Caco-2 (cell line): Measurements from ENCODE around the gene HLA-DMA. TPM values are rescaled to one million over a fixed set of nuclear protein-coding genes. Genes with fewer than 3 reads are reported as not detected.
A peak's percentile ranks its signal among the peaks of the same experiment; 100 is the strongest.

Experiments
- BruUV-seq: library from RNA; stranded (reverse); fragments of 400-500 nt; replicated peaks from 2 replicates; lab custom pipeline; 2021; lab: Mats Ljungman, UMichigan
- CTCF ChIA-PET: fragments of 300-600 bp; sonication (Branson Sonifier 250); formaldehyde crosslinking; loops from one replicate; lab custom pipeline; 2022; ENCODE audit warnings: antibody characterized with exemption; lab: Charles Lee
- POLR2A ChIA-PET: fragments of 300-600 bp; sonication (Branson Sonifier 250); formaldehyde crosslinking; loops from one replicate; lab custom pipeline; 2022; ENCODE audit warnings: antibody characterized with exemption; lab: Charles Lee
- DNase-seq, 2 experiments: peaks; one replicate each; pipeline versions ENCODE4 v3.0.0 to v3.0.0-alpha.2; 2020 to 2022
- H3K27me3 ChIP-seq: replicated peaks from 2 replicates; pipeline ENCODE4 v1.6.0; 2011; ENCODE audit warnings: low read length; ENCODE audit not compliant: control insufficient read depth, insufficient read depth
- H3K36me3 ChIP-seq: 2 replicates; pipeline ENCODE4 v1.5.1; 2011; ENCODE audit warnings: low read length; ENCODE audit not compliant: control insufficient read depth, insufficient read depth
- H3K4me1 ChIP-seq: fragments of 250-450 bp; sonication (Bioruptor Pico); 2 replicates; pipeline ENCODE4 v1.5.1; 2020; ENCODE audit warnings: mild to moderate bottlenecking
- H3K4me3 ChIP-seq: 2 replicates; pipeline ENCODE4 v1.5.1; 2011; ENCODE audit warnings: low read depth, mild to moderate bottlenecking, control low read depth, low read length
- H3K9me3 ChIP-seq: fragments of 250-450 bp; sonication (Bioruptor Pico); 2 replicates; pipeline ENCODE4 v1.5.1; 2020; ENCODE audit warnings: mild to moderate bottlenecking, moderate library complexity
- H3K27ac Mint-ChIP-seq: one replicate; pipeline ENCODE4 v1.8.0; 2022; ENCODE audit warnings: mixed read lengths; ENCODE audit not compliant: unreplicated experiment
- H3K27me3 Mint-ChIP-seq: one replicate; pipeline ENCODE4 v1.8.0; 2022; ENCODE audit warnings: mixed read lengths; ENCODE audit not compliant: insufficient read depth, unreplicated experiment
- H3K36me3 Mint-ChIP-seq: one replicate; pipeline ENCODE4 v1.8.0; 2022; ENCODE audit warnings: mild to moderate bottlenecking, mixed read lengths; ENCODE audit not compliant: insufficient read depth, unreplicated experiment
- H3K4me1 Mint-ChIP-seq: one replicate; pipeline ENCODE4 v1.8.0; 2022; ENCODE audit warnings: low read depth, mixed read lengths; ENCODE audit not compliant: unreplicated experiment
- H3K4me3 Mint-ChIP-seq: one replicate; pipeline ENCODE4 v1.8.0; 2022; ENCODE audit warnings: mild to moderate bottlenecking, moderate library complexity, mixed read lengths; ENCODE audit not compliant: unreplicated experiment
- H3K9me3 Mint-ChIP-seq: one replicate; pipeline ENCODE4 v1.8.0; 2022; ENCODE audit warnings: mixed read lengths; ENCODE audit not compliant: unreplicated experiment
- CTCF ChIP-seq, 2 experiments: fragments of 200-600 bp in 1 of 2; IDR thresholded peaks; 1 replicate in 1 of 2; 2 replicates in 1 of 2; pipeline versions ENCODE4 v1.5.1 to v1.8.0; 2011 to 2022; ENCODE audit warnings: antibody characterized with exemption in 1 of 2, control low read depth in 1 of 2, inconsistent platforms in 1 of 2, low read depth in 1 of 2, low read length in 1 of 2, mild to moderate bottlenecking in 1 of 2, moderate library complexity in 1 of 2; ENCODE audit not compliant: insufficient read depth in 1 of 2, severe bottlenecking in 1 of 2, unreplicated experiment in 1 of 2
- intact Hi-C: fragments of 100-400 bp; cut with micrococcal nuclease; formaldehyde crosslinking; loops from one replicate; pipeline ENCODE4 v1.10.0; 2022; ENCODE audit not compliant: unreplicated experiment
- total RNA-seq: library from RNA; stranded (reverse); gene quantifications from 2 replicates; pipeline ENCODE4 v1.2.3, GENCODE V29; 2022

Gene HLA-DMA
- total RNA-seq, 1 experiment from 2014 or later: 2.1 TPM

GRCh38 chr6:32972353-32973143 lies 19.7 kb upstream of the HLA-DMA start:
- ChIA-PET POLR2A (interaction anchor here (0.7 to 3.4 kb wide), 28 partner anchors 9 to 1242 kb away, joined by 3 to 61 read pairs (median 8); partner anchors contain the start of genes HLA-DMA, HLA-DOB, HSD17B8 and NEU1), CTCF (interaction anchor here (0.9 to 2.9 kb wide), 7 partner anchors 8 to 777 kb away, joined by 4 to 46 read pairs (median 9); partner anchors contain the start of genes HLA-DMA, PSMB9, TAP1 and TAP2)
- no peak for DNase-seq
- Histone ChIP-seq H3K4me1 (peaks cover 35% of the 10 kb centered on the region), H3K36me3 (peaks cover 21% of the 10 kb centered on the region), H3K4me3 (peak overlapping the region; percentile 92), H3K9me3 (no peaks in the 10 kb centered on the region), H3K27me3 (no peaks in the 10 kb centered on the region)
- H3K27ac Mint-ChIP-seq: peak overlapping the region; percentile 100
- H3K4me3 Mint-ChIP-seq: peak overlapping the region; percentile 85
- H3K4me1 Mint-ChIP-seq: peaks cover 21% of the 10 kb centered on the region
- no TSS peak for BruUV-seq
- H3K27me3 Mint-ChIP-seq: no peaks in the 10 kb centered on the region
- H3K9me3 Mint-ChIP-seq: no peaks in the 10 kb centered on the region
- no peak for TF ChIP-seq CTCF (IDR thresholded peaks at IDR 0.05; ENCODE audit: insufficient read depth in 1 of 2, low read depth in 1 of 2, low read length in 1 of 2, severe bottlenecking in 1 of 2, unreplicated experiment in 1 of 2)
- peaks cover 98% of the 10 kb centered on the region for H3K36me3 Mint-ChIP-seq
- intact Hi-C loops: no loop called here

GRCh38 chr6:32971581-32972352 lies 18.9 kb upstream of the HLA-DMA start:
- Histone ChIP-seq H3K4me1 (peaks cover 27% of the 10 kb centered on the region), H3K36me3 (peaks cover 15% of the 10 kb centered on the region), H3K4me3 (peak overlapping the region; percentile 92), H3K27me3 (no peaks in the 10 kb centered on the region), H3K9me3 (no peaks in the 10 kb centered on the region)
- no peak for TF ChIP-seq CTCF (IDR thresholded peaks at IDR 0.05; ENCODE audit: insufficient read depth in 1 of 2, low read depth in 1 of 2, low read length in 1 of 2, severe bottlenecking in 1 of 2, unreplicated experiment in 1 of 2)
- DNase-seq: peak; percentile 99
- BruUV-seq: no TSS peak
- peaks cover 24% of the 10 kb centered on the region for H3K4me1 Mint-ChIP-seq
- no peaks in the 10 kb centered on the region for H3K9me3 Mint-ChIP-seq
- peak overlapping the region; percentile 100 for H3K27ac Mint-ChIP-seq
- intact Hi-C loops: loop anchor here (2.0 kb wide), 1 partner anchor 229 kb away; the partner anchor contains the start of genes RXRB and SLC39A7
- no peaks in the 10 kb centered on the region for H3K27me3 Mint-ChIP-seq
- H3K36me3 Mint-ChIP-seq: peaks cover 93% of the 10 kb centered on the region
- ChIA-PET CTCF (interaction anchor here (0.6 to 2.9 kb wide), 11 partner anchors 9 to 794 kb away, joined by 3 to 46 read pairs (median 6); partner anchors contain the start of genes HLA-DMA, PSMB9, TAP1 and TAP2), POLR2A (interaction anchor here (0.5 to 3.4 kb wide), 47 partner anchors 8 to 1310 kb away, joined by 3 to 61 read pairs (median 5); partner anchors contain the start of genes ATF6B, FKBPL, HLA-DMA and HLA-DOB)
- peak overlapping the region; percentile 85 for H3K4me3 Mint-ChIP-seq

- H3K9me3 Mint-ChIP-seq: no peaks in the 10 kb centered on the region
- Histone ChIP-seq H3K36me3 (peaks cover 12% of the 10 kb centered on the region), H3K4me1 (peaks cover 21% of the 10 kb centered on the region), H3K9me3 (no peaks in the 10 kb centered on the region), H3K27me3 (no peaks in the 10 kb centered on the region), H3K4me3 (peak overlapping the region; percentile 89)
- POLR2A ChIA-PET: interaction anchor here (0.5 to 3.4 kb wide), 39 partner anchors 8 to 1232 kb away, joined by 3 to 61 read pairs (median 5); partner anchors contain the start of genes ATF6B, FKBPL, HLA-DMA and HLA-DOB
- peaks cover 25% of the 10 kb centered on the region for H3K4me1 Mint-ChIP-seq
- CTCF ChIA-PET: interaction anchor here (0.6 to 2.9 kb wide), 12 partner anchors 9 to 794 kb away, joined by 3 to 46 read pairs (median 6); partner anchors contain the start of genes HLA-DMA, PSMB9, TAP1 and TAP2
- TF ChIP-seq CTCF (IDR thresholded peaks at IDR 0.05; ENCODE audit: insufficient read depth in 1 of 2, low read depth in 1 of 2, low read length in 1 of 2, severe bottlenecking in 1 of 2, unreplicated experiment in 1 of 2): no peak
- peaks cover 88% of the 10 kb centered on the region for H3K36me3 Mint-ChIP-seq
- H3K4me3 Mint-ChIP-seq: peak overlapping the region; percentile 85
- no peaks in the 10 kb centered on the region for H3K27me3 Mint-ChIP-seq
- no peak for DNase-seq
- BruUV-seq: no TSS peak
- intact Hi-C loops: loop anchor here (2.0 kb wide), 1 partner anchor 230 kb away; the partner anchor contains the start of genes RXRB and SLC39A7
- peak overlapping the region; percentile 100 for H3K27ac Mint-ChIP-seq
These were observed 18.3 kb upstream of the HLA-DMA start for GRCh38 chr6:32971242-32971580.
